Measurements from ENCODE around the gene SSH2.

GRCh38 chr17:29956225-29956624, 26.2 kb upstream of the SSH2 start:
- TF ChIP-seq CTCF (IDR thresholded peaks at IDR 0.05) (no peak), EZH2 (IDR thresholded peaks at IDR 0.05; ENCODE audit: borderline replicate concordance, insufficient read depth, low read depth, low read length, poor library complexity, severe bottlenecking) (no peak)

All from B cell (primary cell).